Keratinocyte (primary cell): ENCODE measurements around the gene ZSCAN30.

Experiments used
- CTCF ChIP-seq, 3 experiments: IDR thresholded peaks in 1 of 3; conservative IDR thresholded peaks in 1 of 3; optimal IDR thresholded peaks in 1 of 3; 2 replicates in 2 of 3; 3 replicates in 1 of 3; pipeline versions ENCODE3 to v1.5.1; 2011; ENCODE audit warnings: low read length in 3 of 3, mild to moderate bottlenecking in 3 of 3, moderate library complexity in 2 of 3, control low read depth in 1 of 3, inconsistent platforms in 1 of 3; ENCODE audit not compliant: insufficient read depth in 2 of 3; ENCODE audit errors: extremely low read depth in 1 of 3
- EZH2 ChIP-seq: IDR thresholded peaks from one replicate; pipeline ENCODE4 v1.6.1; 2012; ENCODE audit warnings: inconsistent platforms, mild to moderate bottlenecking, low read length, moderate library complexity

GRCh38 chr18:35215026-35215425 is 75.0 kb downstream of the ZSCAN30 start:
- no peak for TF ChIP-seq CTCF (optimal IDR thresholded peaks at IDR 0.05 in 1 of 3, IDR thresholded peaks at IDR 0.05 in 1 of 3, conservative IDR thresholded peaks at IDR 0.05 in 1 of 3; ENCODE audit: extremely low read depth in 1 of 3, insufficient read depth in 2 of 3, low read length in 3 of 3)
- no peak for TF ChIP-seq EZH2
